Occipital lobe (tissue), 2 donors: ENCODE results near the gene LRP6. TPM values are rescaled to one million over a fixed set of nuclear protein-coding genes. Genes with fewer than 3 reads are reported as not detected.
"Not testable (repeated sequence)": the region's sequence is repeated elsewhere in the genome, so short reads cannot be mapped to it uniquely, and the experiment has no call there.

Source experiments
- DNase-seq: peaks from one replicate; lab custom pipeline; 2025; lab: John Stamatoyannopoulos, UW
- total RNA-seq: library from RNA; depleted of rRNA; stranded (reverse); fragments of >200 nt; gene quantifications from one replicate; pipeline ENCODE4 v1.2.3, GENCODE V29; 2014

The LRP6 gene
- total RNA-seq, 1 donor from 2014 or later: 95.3 TPM

- no peak for DNase-seq
Measured at GRCh38 chr12:12180575-12180974, 86.3 kb downstream of the LRP6 start.

GRCh38 chr12:12180136-12180535 is 86.7 kb downstream of the LRP6 start:
- no peak for DNase-seq

GRCh38 chr12:12178559-12178958 is 88.3 kb downstream of the LRP6 start:
- DNase-seq: no peak

- no peak for DNase-seq
Measured at GRCh38 chr12:12176402-12176801, 90.4 kb downstream of the LRP6 start.

GRCh38 chr12:12171991-12172511 is 94.8 kb downstream of the LRP6 start:
- DNase-seq: no peak

- no peak for DNase-seq
Measured at GRCh38 chr12:12167847-12168246, 99.0 kb downstream of the LRP6 start.

GRCh38 chr12:12166751-12167150 is 100.1 kb downstream of the LRP6 start:
- no peak for DNase-seq

GRCh38 chr12:12159988-12160387 is 106.9 kb downstream of the LRP6 start:
- DNase-seq: no peak

GRCh38 chr12:12158858-12159257 is 108.0 kb downstream of the LRP6 start:
- no peak for DNase-seq

GRCh38 chr12:12157424-12157823 is 109.4 kb downstream of the LRP6 start:
- DNase-seq: no peak

GRCh38 chr12:12156828-12157227 is 110.0 kb downstream of the LRP6 start:
- DNase-seq: no peak

- DNase-seq: no peak
Measured at GRCh38 chr12:12156116-12156515, 110.7 kb downstream of the LRP6 start.

GRCh38 chr12:12153596-12153995 is 113.2 kb downstream of the LRP6 start:
- DNase-seq: peak; percentile 8

- no peak for DNase-seq
Measured at GRCh38 chr12:12147111-12147510, 119.7 kb downstream of the LRP6 start.

GRCh38 chr12:12144531-12144930 is 122.3 kb downstream of the LRP6 start:
- DNase-seq: not testable (repeated sequence)

GRCh38 chr12:12141000-12141399 is 125.8 kb downstream of the LRP6 start:
- no peak for DNase-seq

- no peak for DNase-seq
Measured at GRCh38 chr12:12138203-12139154, 128.4 kb downstream of the LRP6 start.

- DNase-seq: no peak
Measured at GRCh38 chr12:12133785-12134184, 133.1 kb downstream of the LRP6 start.

GRCh38 chr12:12133259-12133658 is 133.6 kb downstream of the LRP6 start:
- no peak for DNase-seq

- DNase-seq: no peak
Measured at GRCh38 chr12:12128670-12129069, 138.2 kb downstream of the LRP6 start.

GRCh38 chr12:12127304-12127703 is 139.5 kb downstream of the LRP6 start:
- no peak for DNase-seq

- DNase-seq: no peak
Measured at GRCh38 chr12:12126551-12126950, 140.3 kb downstream of the LRP6 start.

GRCh38 chr12:12123036-12123604 is 143.7 kb downstream of the LRP6 start:
- DNase-seq: no peak
